NCI-H345 (cell line): Measurements from ENCODE around the gene SLC43A2.
"Not testable (repeated sequence)": the region's sequence is repeated elsewhere in the genome, so short reads cannot be mapped to it uniquely, and the experiment has no call there.

Experiments
- DNase-seq: peaks from one replicate; lab custom pipeline; 2025; lab: John Stamatoyannopoulos, UW

Gene SLC43A2

GRCh38 chr17:1627982-1628855 lies at the start of gene SLC43A2:
Gene SLC43A2, minus strand, starts transcription at chr17:1628834. Its CDS starts 960 bp downstream, at chr17:1627874.
- DNase-seq: peak; percentile 74

- no peak for DNase-seq
These were observed 47.8 kb upstream of the SLC43A2 start for GRCh38 chr17:1676401-1676800.

GRCh38 chr17:1673041-1673785 lies 44.6 kb upstream of the SLC43A2 start:
- DNase-seq: no peak

GRCh38 chr17:1663934-1664333 lies 35.3 kb upstream of the SLC43A2 start:
- not testable (repeated sequence) for DNase-seq

- no peak for DNase-seq
These were observed 32.4 kb upstream of the SLC43A2 start for GRCh38 chr17:1661045-1661444.

- DNase-seq: no peak
These were observed 29.5 kb upstream of the SLC43A2 start for GRCh38 chr17:1658100-1658499.

- no peak for DNase-seq
These were observed 25.1 kb upstream of the SLC43A2 start for GRCh38 chr17:1653735-1654134.

GRCh38 chr17:1652794-1653193 lies 24.2 kb upstream of the SLC43A2 start:
- DNase-seq: not testable (repeated sequence)

GRCh38 chr17:1651559-1651844 lies 22.9 kb upstream of the SLC43A2 start:
- no peak for DNase-seq

GRCh38 chr17:1650731-1651558 lies 22.3 kb upstream of the SLC43A2 start:
- DNase-seq: no peak

GRCh38 chr17:1649844-1650501 lies 21.3 kb upstream of the SLC43A2 start, which contains the start of gene RILP:
Gene RILP, minus strand, starts transcription at chr17:1649866. Its CDS starts 62 bp downstream, at chr17:1649804.
- DNase-seq: peak; percentile 23

GRCh38 chr17:1648963-1649843 lies 20.6 kb upstream of the SLC43A2 start:
- DNase-seq: peak; percentile 84

- DNase-seq: no peak
These were observed 19.7 kb upstream of the SLC43A2 start for GRCh38 chr17:1648173-1648962.

GRCh38 chr17:1647802-1648171 lies 19.2 kb upstream of the SLC43A2 start:
- DNase-seq: no peak

- no peak for DNase-seq
These were observed 17.7 kb upstream of the SLC43A2 start for GRCh38 chr17:1646199-1646875.

- no peak for DNase-seq
These were observed 16.9 kb upstream of the SLC43A2 start, which contains the start of gene SCARF1 for GRCh38 chr17:1645207-1646171. Gene SCARF1, minus strand, starts transcription at chr17:1645732. Its CDS starts 35 bp downstream, at chr17:1645697.

- DNase-seq: no peak
These were observed 16.0 kb upstream of the SLC43A2 start for GRCh38 chr17:1644493-1645206.
